Mammary epithelial cell (primary cell): Measurements from ENCODE around the gene MROH2A.

Experiments
- EZH2 ChIP-seq: IDR thresholded peaks from 2 replicates; pipeline ENCODE4 v1.6.1; 2012; ENCODE audit warnings: low read length, inconsistent platforms, borderline replicate concordance
- TF ChIP-seq, protein P1 (sequence below), 2 donors: IDR thresholded peaks in 1 of 2; conservative IDR thresholded peaks in 1 of 2; 2 replicates each; pipeline ENCODE4 v1.5.1; 2011 to 2012; ENCODE audit warnings: inconsistent platforms in 2 of 2, low read length in 2 of 2, mild to moderate bottlenecking in 2 of 2, control low read depth in 1 of 2, low read depth in 1 of 2; ENCODE audit not compliant: insufficient read depth in 1 of 2; ENCODE audit errors: extremely low read depth in 1 of 2

GRCh38 chr2:233836359-233836758 is 58.2 kb downstream of the MROH2A start:
- TF ChIP-seq, protein P1, sequence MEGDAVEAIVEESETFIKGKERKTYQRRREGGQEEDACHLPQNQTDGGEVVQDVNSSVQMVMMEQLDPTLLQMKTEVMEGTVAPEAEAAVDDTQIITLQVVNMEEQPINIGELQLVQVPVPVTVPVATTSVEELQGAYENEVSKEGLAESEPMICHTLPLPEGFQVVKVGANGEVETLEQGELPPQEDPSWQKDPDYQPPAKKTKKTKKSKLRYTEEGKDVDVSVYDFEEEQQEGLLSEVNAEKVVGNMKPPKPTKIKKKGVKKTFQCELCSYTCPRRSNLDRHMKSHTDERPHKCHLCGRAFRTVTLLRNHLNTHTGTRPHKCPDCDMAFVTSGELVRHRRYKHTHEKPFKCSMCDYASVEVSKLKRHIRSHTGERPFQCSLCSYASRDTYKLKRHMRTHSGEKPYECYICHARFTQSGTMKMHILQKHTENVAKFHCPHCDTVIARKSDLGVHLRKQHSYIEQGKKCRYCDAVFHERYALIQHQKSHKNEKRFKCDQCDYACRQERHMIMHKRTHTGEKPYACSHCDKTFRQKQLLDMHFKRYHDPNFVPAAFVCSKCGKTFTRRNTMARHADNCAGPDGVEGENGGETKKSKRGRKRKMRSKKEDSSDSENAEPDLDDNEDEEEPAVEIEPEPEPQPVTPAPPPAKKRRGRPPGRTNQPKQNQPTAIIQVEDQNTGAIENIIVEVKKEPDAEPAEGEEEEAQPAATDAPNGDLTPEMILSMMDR (conservative IDR thresholded peaks at IDR 0.05 in 1 of 2, IDR thresholded peaks at IDR 0.05 in 1 of 2; ENCODE audit: extremely low read depth in 1 of 2, insufficient read depth in 1 of 2, low read depth in 1 of 2, low read length in 2 of 2) = no peak
- no peak for TF ChIP-seq EZH2
